ENCODE data around the gene CCDC117. TPM values are rescaled to one million over a fixed set of nuclear protein-coding genes. Genes with fewer than 3 reads are reported as not detected.
"Not testable (repeated sequence)": the region's sequence is repeated elsewhere in the genome, so short reads cannot be mapped to it uniquely, and the experiment has no call there.

The CCDC117 gene
- polyA plus RNA-seq, 1 of the 3 experiments (the other 2 are of a cell fraction) = 4.2 TPM

GRCh38 chr22:28821452-28821851, 49.0 kb downstream of the CCDC117 start:
- no peaks in the 10 kb centered on the region for H4K20me1 ChIP-seq (ENCODE audit: insufficient read depth)
- H2AFZ ChIP-seq (ENCODE audit: low read depth) = no peak overlapping the region
- no peak overlapping the region for H3K9ac ChIP-seq
- no peaks in the 10 kb centered on the region for H3K79me2 ChIP-seq (ENCODE audit: insufficient read depth)
- H3K4me2 ChIP-seq = no peak overlapping the region
- ChIA-PET POLR2A (no interaction called here), CTCF (interaction anchor here (2.0 to 3.5 kb wide), 2 partner anchors 8 to 221 kb away, joined by 10 to 37 read pairs; no protein-coding TSS in a partner anchor)
- H3K27ac ChIP-seq (ENCODE audit: low read depth in 2 of 2, low read length in 1 of 2) = no peak overlapping the region
- WGBS (ENCODE audit: low lambda C conversion rate) = 92% methylated on average over 1 of the region's 1 CpG
- no peaks in the 10 kb centered on the region for H3F3A ChIP-seq (replicated peaks; ENCODE audit: insufficient read depth)
- no peaks in the 10 kb centered on the region for H3K36me3 ChIP-seq (replicated peaks in 1 of 2; ENCODE audit: control insufficient read depth in 1 of 2, insufficient read depth in 2 of 2, low read length in 1 of 2)
- no peaks in the 10 kb centered on the region for H3K9me2 ChIP-seq
- H3K4me3 ChIP-seq (ENCODE audit: low read depth in 2 of 2, low read length in 1 of 2) = no peak overlapping the region
- TF ChIP-seq, protein P1, sequence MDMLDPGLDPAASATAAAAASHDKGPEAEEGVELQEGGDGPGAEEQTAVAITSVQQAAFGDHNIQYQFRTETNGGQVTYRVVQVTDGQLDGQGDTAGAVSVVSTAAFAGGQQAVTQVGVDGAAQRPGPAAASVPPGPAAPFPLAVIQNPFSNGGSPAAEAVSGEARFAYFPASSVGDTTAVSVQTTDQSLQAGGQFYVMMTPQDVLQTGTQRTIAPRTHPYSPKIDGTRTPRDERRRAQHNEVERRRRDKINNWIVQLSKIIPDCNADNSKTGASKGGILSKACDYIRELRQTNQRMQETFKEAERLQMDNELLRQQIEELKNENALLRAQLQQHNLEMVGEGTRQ (IDR thresholded peaks at IDR 0.05; ENCODE audit: borderline replicate concordance, low read depth, low read length) = no peak
- no peak for TF ChIP-seq JUND (IDR thresholded peaks at IDR 0.05)
- no peak for TF ChIP-seq TAF1 (IDR thresholded peaks at IDR 0.05; ENCODE audit: borderline replicate concordance, low read depth, low read length)
- no peak for TF ChIP-seq RXRA (IDR thresholded peaks at IDR 0.05; ENCODE audit: borderline replicate concordance, low read depth)
- no peaks in the 10 kb centered on the region for H3K9me3 ChIP-seq
- DNase-seq = no peak
- H3K4me1 ChIP-seq (ENCODE audit: control insufficient read depth in 1 of 2, insufficient read depth in 2 of 2, low read depth in 1 of 2, low read length in 1 of 2) = peaks cover 0 to 6% of the 10 kb centered on the region in 2 experiments; a peak in 1 of 4 replicates
- H3K27me3 ChIP-seq (ENCODE audit: insufficient read depth) = no peaks in the 10 kb centered on the region

GRCh38 chr22:28822930-28823551, 50.5 kb downstream of the CCDC117 start:
- ChIA-PET POLR2A (no interaction called here), CTCF (interaction anchor here (2.0 kb wide), 1 partner anchor 222 kb away, joined by 10 read pairs; no protein-coding TSS in a partner anchor)
- no peak overlapping the region for H3K27ac ChIP-seq (ENCODE audit: low read depth in 2 of 2, low read length in 1 of 2)

DNA sequence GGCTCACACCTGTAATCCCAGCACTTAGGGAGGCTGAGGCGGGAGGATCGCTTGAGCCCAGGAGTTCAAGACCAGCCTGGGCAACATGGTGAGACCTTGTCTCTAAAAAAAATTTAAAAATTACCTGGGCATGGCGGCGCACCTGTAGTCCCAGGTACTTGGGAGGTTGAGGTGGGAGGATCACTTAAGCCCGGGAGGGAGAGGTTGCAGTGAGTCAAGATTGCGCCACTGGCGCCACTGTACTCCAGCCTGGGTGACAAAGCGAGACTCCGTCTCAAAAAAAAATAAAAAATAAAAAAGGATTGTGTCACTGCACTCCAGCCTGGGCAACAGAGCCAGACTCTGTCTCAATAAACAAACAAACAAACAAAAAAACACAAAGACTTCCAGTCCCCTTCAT, 52.0 kb downstream of the CCDC117 start:
- H3K79me2 ChIP-seq (ENCODE audit: insufficient read depth); DNase-seq; H3K9me2 ChIP-seq; H3K9ac ChIP-seq; H3K4me3 ChIP-seq (ENCODE audit: low read depth in 2 of 2, low read length in 1 of 2); H3K27ac ChIP-seq (ENCODE audit: low read depth in 2 of 2, low read length in 1 of 2); H3K4me2 ChIP-seq; H4K20me1 ChIP-seq (ENCODE audit: insufficient read depth); POLR2A ChIA-PET; H2AFZ ChIP-seq (ENCODE audit: low read depth); H3F3A ChIP-seq (replicated peaks; ENCODE audit: insufficient read depth); H3K9me3 ChIP-seq; CTCF ChIA-PET; H3K4me1 ChIP-seq (ENCODE audit: control insufficient read depth in 1 of 2, insufficient read depth in 2 of 2, low read depth in 1 of 2, low read length in 1 of 2); H3K27me3 ChIP-seq (ENCODE audit: insufficient read depth); H3K36me3 ChIP-seq (replicated peaks in 1 of 2; ENCODE audit: control insufficient read depth in 1 of 2, insufficient read depth in 2 of 2, low read length in 1 of 2): not testable (repeated sequence)
- 89% methylated on average over 9 of the region's 9 CpGs for WGBS (ENCODE audit: low lambda C conversion rate)

More at GRCh38 chr22:28822930-28823551, 50.5 kb downstream of the CCDC117 start:
- 84% methylated on average over 4 of the region's 4 CpGs for WGBS (ENCODE audit: low lambda C conversion rate)
- Histone ChIP-seq H3K4me1 (ENCODE audit: control insufficient read depth in 1 of 2, insufficient read depth in 2 of 2, low read depth in 1 of 2, low read length in 1 of 2) (peaks cover 0 to 6% of the 10 kb centered on the region in 2 experiments; a peak in 1 of 4 replicates), H3K79me2 (ENCODE audit: insufficient read depth) (no peaks in the 10 kb centered on the region), H3K9ac (no peak overlapping the region), H3K4me2 (no peak overlapping the region), H3F3A (replicated peaks; ENCODE audit: insufficient read depth) (no peaks in the 10 kb centered on the region), H3K27me3 (ENCODE audit: insufficient read depth) (no peaks in the 10 kb centered on the region), H2AFZ (ENCODE audit: low read depth) (no peak overlapping the region), H4K20me1 (ENCODE audit: insufficient read depth) (no peaks in the 10 kb centered on the region), H3K9me3 (no peaks in the 10 kb centered on the region), H3K9me2 (no peaks in the 10 kb centered on the region), H3K4me3 (ENCODE audit: low read depth in 2 of 2, low read length in 1 of 2) (no peak overlapping the region), H3K36me3 (replicated peaks in 1 of 2; ENCODE audit: control insufficient read depth in 1 of 2, insufficient read depth in 2 of 2, low read length in 1 of 2) (no peaks in the 10 kb centered on the region)
- DNase-seq = no peak
- TF ChIP-seq, protein P2, sequence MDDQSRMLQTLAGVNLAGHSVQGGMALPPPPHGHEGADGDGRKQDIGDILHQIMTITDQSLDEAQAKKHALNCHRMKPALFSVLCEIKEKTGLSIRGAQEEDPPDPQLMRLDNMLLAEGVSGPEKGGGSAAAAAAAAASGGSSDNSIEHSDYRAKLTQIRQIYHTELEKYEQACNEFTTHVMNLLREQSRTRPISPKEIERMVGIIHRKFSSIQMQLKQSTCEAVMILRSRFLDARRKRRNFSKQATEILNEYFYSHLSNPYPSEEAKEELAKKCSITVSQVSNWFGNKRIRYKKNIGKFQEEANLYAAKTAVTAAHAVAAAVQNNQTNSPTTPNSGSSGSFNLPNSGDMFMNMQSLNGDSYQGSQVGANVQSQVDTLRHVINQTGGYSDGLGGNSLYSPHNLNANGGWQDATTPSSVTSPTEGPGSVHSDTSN (IDR thresholded peaks at IDR 0.05) = no peak
- TF ChIP-seq FOSL2 (IDR thresholded peaks at IDR 0.05; ENCODE audit: borderline replicate concordance, low read depth) = no peak
- TF ChIP-seq, protein P3, sequence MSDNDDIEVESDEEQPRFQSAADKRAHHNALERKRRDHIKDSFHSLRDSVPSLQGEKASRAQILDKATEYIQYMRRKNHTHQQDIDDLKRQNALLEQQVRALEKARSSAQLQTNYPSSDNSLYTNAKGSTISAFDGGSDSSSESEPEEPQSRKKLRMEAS (IDR thresholded peaks at IDR 0.05; ENCODE audit: low read depth) = no peak
- TF ChIP-seq RAD21 (IDR thresholded peaks at IDR 0.05; ENCODE audit: low read length) = no peak
- no peak for TF ChIP-seq ELF1 (IDR thresholded peaks at IDR 0.05)
- TF ChIP-seq GABPA (IDR thresholded peaks at IDR 0.05; ENCODE audit: low read depth) = no peak

DNA sequence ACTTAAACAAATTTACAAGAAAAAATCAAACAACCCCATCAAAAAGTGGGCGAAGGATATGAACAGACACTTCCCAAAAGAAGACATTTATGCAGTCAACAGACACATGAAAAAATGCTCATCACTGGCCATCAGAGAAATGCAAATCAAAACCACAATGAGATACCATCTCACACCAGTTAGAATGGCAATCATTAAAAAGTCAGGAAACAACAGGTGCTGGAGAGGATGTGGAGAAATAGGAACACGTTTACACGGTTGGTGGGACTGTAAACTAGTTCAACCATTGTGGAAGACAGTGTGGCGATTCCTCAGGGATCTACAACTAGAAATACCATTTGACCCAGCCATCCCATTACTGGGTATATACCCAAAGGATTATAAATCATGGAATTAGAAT, 53.9 kb downstream of the CCDC117 start:
- H3K36me3 ChIP-seq (replicated peaks in 1 of 2; ENCODE audit: control insufficient read depth in 1 of 2, insufficient read depth in 2 of 2, low read length in 1 of 2); DNase-seq; H3K4me2 ChIP-seq; H3K79me2 ChIP-seq (ENCODE audit: insufficient read depth); H2AFZ ChIP-seq (ENCODE audit: low read depth); H4K20me1 ChIP-seq (ENCODE audit: insufficient read depth); H3K9me2 ChIP-seq; H3K9me3 ChIP-seq; H3K27me3 ChIP-seq (ENCODE audit: insufficient read depth); H3K27ac ChIP-seq (ENCODE audit: low read depth in 2 of 2, low read length in 1 of 2); H3K4me3 ChIP-seq (ENCODE audit: low read depth in 2 of 2, low read length in 1 of 2); H3K9ac ChIP-seq; POLR2A ChIA-PET; H3K4me1 ChIP-seq (ENCODE audit: control insufficient read depth in 1 of 2, insufficient read depth in 2 of 2, low read depth in 1 of 2, low read length in 1 of 2); CTCF ChIA-PET; H3F3A ChIP-seq (replicated peaks; ENCODE audit: insufficient read depth): not testable (repeated sequence)
- 90% methylated on average over 4 of the region's 4 CpGs for WGBS (ENCODE audit: low lambda C conversion rate)
